ENCODE measurements around the gene SP4. TPM values are rescaled to one million over a fixed set of nuclear protein-coding genes. Genes with fewer than 3 reads are reported as not detected.

SP4 gene
- total RNA-seq, 4 donors from 2014 or later: 8.0 to 44.9 (median 14.0) TPM

DNA sequence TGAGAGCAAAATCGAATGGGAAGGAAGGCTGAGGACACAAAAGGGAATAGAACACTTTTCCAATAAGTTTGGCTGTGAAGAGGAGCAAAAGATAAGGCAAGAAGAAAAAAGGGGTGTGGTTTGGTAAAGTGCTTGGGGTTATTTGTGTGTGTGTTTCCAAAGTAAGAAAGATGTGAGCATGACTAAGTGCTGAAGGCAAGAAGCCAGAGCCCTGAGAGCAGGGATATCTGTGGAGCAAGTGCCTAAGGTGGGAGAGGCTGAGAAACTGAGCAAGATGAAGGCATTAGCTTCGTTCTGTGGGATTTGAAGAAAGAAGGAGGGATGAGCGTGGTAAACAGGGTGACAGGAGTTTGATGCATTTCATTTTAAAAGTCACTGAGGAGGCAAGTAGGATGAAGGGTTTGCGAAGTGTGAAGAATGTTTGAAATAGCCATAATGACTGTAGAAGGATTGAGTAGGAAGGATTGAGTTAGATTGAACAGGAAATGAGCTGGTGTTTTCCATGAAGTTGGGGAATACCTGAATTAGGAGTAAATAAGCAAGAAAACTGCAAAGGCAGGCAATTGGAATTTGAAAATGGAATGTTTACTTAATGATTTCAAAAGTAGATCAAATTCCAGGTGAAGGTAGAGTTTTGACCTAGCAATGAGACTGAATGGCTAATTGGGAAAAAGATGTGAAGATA lies 19.9 kb upstream of the SP4 start:
- TF ChIP-seq, protein P1, sequence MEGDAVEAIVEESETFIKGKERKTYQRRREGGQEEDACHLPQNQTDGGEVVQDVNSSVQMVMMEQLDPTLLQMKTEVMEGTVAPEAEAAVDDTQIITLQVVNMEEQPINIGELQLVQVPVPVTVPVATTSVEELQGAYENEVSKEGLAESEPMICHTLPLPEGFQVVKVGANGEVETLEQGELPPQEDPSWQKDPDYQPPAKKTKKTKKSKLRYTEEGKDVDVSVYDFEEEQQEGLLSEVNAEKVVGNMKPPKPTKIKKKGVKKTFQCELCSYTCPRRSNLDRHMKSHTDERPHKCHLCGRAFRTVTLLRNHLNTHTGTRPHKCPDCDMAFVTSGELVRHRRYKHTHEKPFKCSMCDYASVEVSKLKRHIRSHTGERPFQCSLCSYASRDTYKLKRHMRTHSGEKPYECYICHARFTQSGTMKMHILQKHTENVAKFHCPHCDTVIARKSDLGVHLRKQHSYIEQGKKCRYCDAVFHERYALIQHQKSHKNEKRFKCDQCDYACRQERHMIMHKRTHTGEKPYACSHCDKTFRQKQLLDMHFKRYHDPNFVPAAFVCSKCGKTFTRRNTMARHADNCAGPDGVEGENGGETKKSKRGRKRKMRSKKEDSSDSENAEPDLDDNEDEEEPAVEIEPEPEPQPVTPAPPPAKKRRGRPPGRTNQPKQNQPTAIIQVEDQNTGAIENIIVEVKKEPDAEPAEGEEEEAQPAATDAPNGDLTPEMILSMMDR (IDR thresholded peaks at IDR 0.05): no peak
- TF ChIP-seq POLR2A (IDR thresholded peaks at IDR 0.05; ENCODE audit: low read depth): no peak
- TF ChIP-seq EP300 (IDR thresholded peaks at IDR 0.05): no peak
- TF ChIP-seq POLR2AphosphoS5 (IDR thresholded peaks at IDR 0.05): no peak
- Histone ChIP-seq H3K4me1 (no peaks in the 10 kb centered on the region), H3K27ac (replicated peaks in 1 of 4) (no peak overlapping the region), H3K36me3 (no peaks in the 10 kb centered on the region), H3K27me3 (peaks cover 0 to 9% (median 0%) of the 10 kb centered on the region in 4 donors), H3K4me3 (no peak overlapping the region), H3K9me3 (no peaks in the 10 kb centered on the region)
- DNase-seq (ENCODE audit: extremely low spot score): no peak
- intact Hi-C loops (cut with DNase I): no loop called here
- 67% methylated on average over 4 of the region's 4 CpGs for WGBS

DNA sequence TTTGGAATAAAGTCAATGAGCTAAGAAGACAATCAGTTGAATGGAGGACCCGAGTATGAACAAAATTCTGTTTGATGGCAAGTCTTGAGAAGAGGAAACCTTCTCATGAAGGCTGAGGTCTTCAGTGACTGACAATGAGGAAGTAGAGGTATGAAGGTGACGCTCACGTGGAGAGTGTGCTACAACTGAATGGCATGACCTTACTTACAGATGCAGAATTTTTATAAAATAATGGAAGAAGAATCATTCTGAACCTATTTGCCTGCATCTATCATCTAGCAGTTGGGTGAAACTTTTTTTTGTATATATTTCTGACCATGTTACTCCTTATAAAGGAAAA lies 19.4 kb upstream of the SP4 start:
- no peaks in the 10 kb centered on the region for H3K36me3 ChIP-seq
- WGBS: 60% methylated on average over 3 of the region's 3 CpGs
- no peaks in the 10 kb centered on the region for H3K4me1 ChIP-seq
- DNase-seq (ENCODE audit: extremely low spot score): no peak
- H3K9me3 ChIP-seq: no peaks in the 10 kb centered on the region
- H3K4me3 ChIP-seq: no peak overlapping the region
- TF ChIP-seq POLR2AphosphoS5 (IDR thresholded peaks at IDR 0.05) (no peak), EP300 (IDR thresholded peaks at IDR 0.05) (no peak), POLR2A (IDR thresholded peaks at IDR 0.05; ENCODE audit: low read depth) (no peak)
- TF ChIP-seq, protein P1 (IDR thresholded peaks at IDR 0.05): no peak
- H3K27ac ChIP-seq (replicated peaks in 1 of 4): no peak overlapping the region
- peaks cover 0 to 9% (median 0%) of the 10 kb centered on the region in 4 donors for H3K27me3 ChIP-seq
- intact Hi-C loops (cut with DNase I): no loop called here

DNA sequence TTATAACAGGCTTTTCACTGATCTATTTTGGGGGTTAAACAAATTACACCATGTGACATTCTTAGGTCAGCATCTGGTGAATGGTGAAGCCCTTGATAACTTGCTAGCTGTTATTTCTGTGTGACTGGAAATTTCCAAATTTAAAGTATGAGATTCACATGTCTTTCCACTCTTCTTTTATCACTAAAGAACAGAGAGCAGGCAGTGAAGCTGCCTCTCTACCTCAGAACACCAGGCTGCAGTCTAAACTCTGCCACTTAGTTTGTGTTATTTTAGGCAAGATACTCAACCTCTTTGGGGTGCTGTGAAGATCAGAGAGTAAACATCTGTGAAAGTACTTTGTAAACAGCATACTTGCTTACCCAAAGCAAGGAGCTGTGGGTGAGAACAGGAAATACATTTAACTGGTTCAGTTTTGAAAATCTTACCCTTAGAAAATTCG lies 15.5 kb upstream of the SP4 start:
- Histone ChIP-seq H3K27ac (replicated peaks in 1 of 4) (no peak overlapping the region), H3K9me3 (no peaks in the 10 kb centered on the region), H3K4me1 (peaks cover 0 to 3% (median 0%) of the 10 kb centered on the region in 4 donors), H3K4me3 (no peak overlapping the region), H3K36me3 (no peaks in the 10 kb centered on the region), H3K27me3 (peaks cover 0 to 9% (median 0%) of the 10 kb centered on the region in 4 donors)
- 67% methylated on average over 1 of the region's 1 CpG for WGBS
- intact Hi-C loops (cut with DNase I): no loop called here
- TF ChIP-seq, protein P1 (IDR thresholded peaks at IDR 0.05): no peak
- no peak for TF ChIP-seq EP300 (IDR thresholded peaks at IDR 0.05)
- TF ChIP-seq POLR2A (IDR thresholded peaks at IDR 0.05; ENCODE audit: low read depth): no peak
- TF ChIP-seq POLR2AphosphoS5 (IDR thresholded peaks at IDR 0.05): no peak
- no peak for DNase-seq (ENCODE audit: extremely low spot score)

DNA sequence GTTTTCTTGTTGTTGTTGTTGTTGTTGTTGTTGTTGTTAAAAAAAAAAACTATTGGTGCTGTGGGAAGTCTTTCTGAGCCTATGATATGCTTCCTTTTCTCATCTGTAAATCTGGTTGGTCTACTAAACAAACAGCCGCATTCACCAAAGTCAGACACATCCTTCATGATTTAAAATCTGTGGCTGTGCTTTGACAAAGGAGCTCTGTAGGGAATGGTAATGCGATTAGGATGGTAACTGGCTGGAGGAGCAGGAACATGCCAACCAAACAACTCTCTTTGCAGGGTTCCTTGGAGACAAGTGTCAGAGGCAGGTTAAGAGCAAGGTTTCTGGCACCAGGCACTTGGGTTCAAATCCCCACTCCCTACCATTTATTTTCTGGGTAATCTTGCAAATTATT lies 14.9 kb upstream of the SP4 start:
- H3K4me3 ChIP-seq: no peak overlapping the region
- intact Hi-C loops (cut with DNase I): no loop called here
- no peak overlapping the region for H3K27ac ChIP-seq (replicated peaks in 1 of 4)
- no peak for DNase-seq (ENCODE audit: extremely low spot score)
- WGBS: 59% methylated on average over 2 of the region's 2 CpGs
- H3K36me3 ChIP-seq: no peaks in the 10 kb centered on the region
- TF ChIP-seq, protein P1 (IDR thresholded peaks at IDR 0.05): no peak
- TF ChIP-seq POLR2AphosphoS5 (IDR thresholded peaks at IDR 0.05) (no peak), POLR2A (IDR thresholded peaks at IDR 0.05; ENCODE audit: low read depth) (no peak), EP300 (IDR thresholded peaks at IDR 0.05) (no peak)
- peaks cover 0 to 9% (median 0%) of the 10 kb centered on the region in 4 donors for H3K27me3 ChIP-seq
- H3K4me1 ChIP-seq: peaks cover 0 to 3% (median 0%) of the 10 kb centered on the region in 4 donors
- no peaks in the 10 kb centered on the region for H3K9me3 ChIP-seq

DNA sequence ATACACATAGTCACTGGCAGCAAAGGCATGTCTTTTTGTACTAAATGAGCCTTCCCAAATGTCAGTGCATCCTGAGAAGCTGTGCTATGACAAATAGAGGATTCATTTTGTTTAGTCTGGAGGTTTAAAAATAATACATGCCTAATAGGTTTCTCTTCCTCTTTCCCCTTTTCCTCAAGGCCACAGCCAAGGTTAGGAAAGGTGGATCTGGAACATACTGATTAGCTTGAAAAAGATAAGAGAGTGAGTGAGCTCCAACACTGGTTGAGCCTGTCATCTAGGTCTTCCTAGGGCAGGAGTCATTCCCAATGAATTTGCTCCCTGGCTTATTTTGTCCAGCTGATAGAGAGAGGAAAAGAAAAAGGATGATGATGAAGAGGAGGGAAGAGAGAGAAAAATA lies 14.4 kb upstream of the SP4 start:
- Histone ChIP-seq H3K27ac (replicated peaks in 1 of 4) (no peak overlapping the region), H3K4me3 (no peak overlapping the region), H3K27me3 (peaks cover 0 to 9% (median 0%) of the 10 kb centered on the region in 4 donors), H3K9me3 (no peaks in the 10 kb centered on the region), H3K4me1 (peaks cover 0 to 3% (median 0%) of the 10 kb centered on the region in 4 donors), H3K36me3 (no peaks in the 10 kb centered on the region)
- intact Hi-C loops (cut with DNase I): no loop called here
- TF ChIP-seq, protein P1 (IDR thresholded peaks at IDR 0.05): no peak
- TF ChIP-seq POLR2A (IDR thresholded peaks at IDR 0.05; ENCODE audit: low read depth) (no peak), POLR2AphosphoS5 (IDR thresholded peaks at IDR 0.05) (no peak), EP300 (IDR thresholded peaks at IDR 0.05) (no peak)
- no peak for DNase-seq (ENCODE audit: extremely low spot score)

Data from esophagus muscularis mucosa (tissue), 4 donors.